Mesothelial cell of epicardium (in vitro differentiated cells): ENCODE results near the gene ERGIC1. TPM values are rescaled to one million over a fixed set of nuclear protein-coding genes. Genes with fewer than 3 reads are reported as not detected.

Source experiments
- DNase-seq, 2 experiments: peaks; one replicate each; pipeline ENCODE4 v3.0.0; 2021; ENCODE audit warnings: low spot score in 2 of 2; ENCODE audit not compliant: unreplicated experiment in 2 of 2
- H3K27ac Mint-ChIP-seq: 2 replicates; pipeline ENCODE4 v1.8.0; 2021; ENCODE audit warnings: mixed read lengths
- H3K27me3 Mint-ChIP-seq: 2 replicates; pipeline ENCODE4 v1.8.0; 2021; ENCODE audit warnings: low read depth, mixed read lengths
- H3K36me3 Mint-ChIP-seq: 2 replicates; pipeline ENCODE4 v1.8.0; 2021; ENCODE audit warnings: mixed read lengths
- H3K4me1 Mint-ChIP-seq: 2 replicates; pipeline ENCODE4 v1.8.0; 2021; ENCODE audit warnings: mixed read lengths
- H3K4me3 Mint-ChIP-seq: 2 replicates; pipeline ENCODE4 v1.8.0; 2021; ENCODE audit warnings: mild to moderate bottlenecking, moderate library complexity, mixed read lengths
- H3K9me3 Mint-ChIP-seq: 2 replicates; pipeline ENCODE4 v1.8.0; 2021; ENCODE audit warnings: mixed read lengths
- CTCF ChIP-seq: fragments of 200-600 bp; sonication (generic); IDR thresholded peaks from one replicate; pipeline ENCODE4 v1.5.0; 2021; ENCODE audit warnings: antibody characterized with exemption; ENCODE audit not compliant: unreplicated experiment
- total RNA-seq: library from RNA; stranded (reverse); gene quantifications from 3 replicates; pipeline ENCODE4 v1.2.1, GENCODE V29; 2021

Gene ERGIC1
- total RNA-seq, 1 donor from 2014 or later, result 107 TPM

- Mint-ChIP-seq H3K36me3 (peaks cover 14% of the 10 kb centered on the region), H3K4me3 (no peak overlapping the region), H3K27ac (peak overlapping the region; percentile 30), H3K4me1 (peaks cover 30% of the 10 kb centered on the region), H3K27me3 (no peaks in the 10 kb centered on the region), H3K9me3 (no peaks in the 10 kb centered on the region)
- TF ChIP-seq CTCF, result no peak
- no peak for DNase-seq
These were observed 5.8 kb downstream of the ERGIC1 start for GRCh38 chr5:172839669-172840431.

GRCh38 chr5:172840432-172841154 is 6.5 kb downstream of the ERGIC1 start:
- no peak for TF ChIP-seq CTCF
- no peak for DNase-seq
- no peaks in the 10 kb centered on the region for H3K27me3 Mint-ChIP-seq
- H3K36me3 Mint-ChIP-seq, result peaks cover 14% of the 10 kb centered on the region
- no peak overlapping the region for H3K27ac Mint-ChIP-seq
- peaks cover 23% of the 10 kb centered on the region for H3K4me1 Mint-ChIP-seq
- H3K4me3 Mint-ChIP-seq, result no peak overlapping the region
- no peaks in the 10 kb centered on the region for H3K9me3 Mint-ChIP-seq

- DNase-seq, result no peak
- Mint-ChIP-seq H3K4me3 (no peak overlapping the region), H3K9me3 (no peaks in the 10 kb centered on the region), H3K27me3 (no peaks in the 10 kb centered on the region), H3K4me1 (peaks cover 18% of the 10 kb centered on the region), H3K36me3 (peaks cover 14% of the 10 kb centered on the region), H3K27ac (no peak overlapping the region)
- TF ChIP-seq CTCF, result no peak
These were observed 7.2 kb downstream of the ERGIC1 start for GRCh38 chr5:172841256-172841655.

- no peak overlapping the region for H3K27ac Mint-ChIP-seq
- H3K27me3 Mint-ChIP-seq, result no peaks in the 10 kb centered on the region
- H3K4me1 Mint-ChIP-seq, result peaks cover 3% of the 10 kb centered on the region
- TF ChIP-seq CTCF, result no peak
- H3K9me3 Mint-ChIP-seq, result no peaks in the 10 kb centered on the region
- no peak for DNase-seq
- peaks cover 14% of the 10 kb centered on the region for H3K36me3 Mint-ChIP-seq
- H3K4me3 Mint-ChIP-seq, result no peak overlapping the region
These were observed 9.9 kb downstream of the ERGIC1 start for GRCh38 chr5:172843825-172844576.

GRCh38 chr5:172844577-172844838 is 10.5 kb downstream of the ERGIC1 start:
- TF ChIP-seq CTCF, result no peak
- DNase-seq, result no peak
- peaks cover 14% of the 10 kb centered on the region for H3K36me3 Mint-ChIP-seq
- no peaks in the 10 kb centered on the region for H3K9me3 Mint-ChIP-seq
- H3K4me1 Mint-ChIP-seq, result peaks cover 3% of the 10 kb centered on the region
- no peak overlapping the region for H3K4me3 Mint-ChIP-seq
- no peak overlapping the region for H3K27ac Mint-ChIP-seq
- no peaks in the 10 kb centered on the region for H3K27me3 Mint-ChIP-seq
